GM21526 (cell line): ENCODE results near the gene TOB1.

Experiments
- ATAC-seq: cut with Tn5 transposase; IDR thresholded peaks from one replicate; pipeline ENCODE4 v1.9.1; 2021; ENCODE audit warnings: moderate library complexity; ENCODE audit not compliant: unreplicated experiment, low FRiP score

Gene TOB1

DNA sequence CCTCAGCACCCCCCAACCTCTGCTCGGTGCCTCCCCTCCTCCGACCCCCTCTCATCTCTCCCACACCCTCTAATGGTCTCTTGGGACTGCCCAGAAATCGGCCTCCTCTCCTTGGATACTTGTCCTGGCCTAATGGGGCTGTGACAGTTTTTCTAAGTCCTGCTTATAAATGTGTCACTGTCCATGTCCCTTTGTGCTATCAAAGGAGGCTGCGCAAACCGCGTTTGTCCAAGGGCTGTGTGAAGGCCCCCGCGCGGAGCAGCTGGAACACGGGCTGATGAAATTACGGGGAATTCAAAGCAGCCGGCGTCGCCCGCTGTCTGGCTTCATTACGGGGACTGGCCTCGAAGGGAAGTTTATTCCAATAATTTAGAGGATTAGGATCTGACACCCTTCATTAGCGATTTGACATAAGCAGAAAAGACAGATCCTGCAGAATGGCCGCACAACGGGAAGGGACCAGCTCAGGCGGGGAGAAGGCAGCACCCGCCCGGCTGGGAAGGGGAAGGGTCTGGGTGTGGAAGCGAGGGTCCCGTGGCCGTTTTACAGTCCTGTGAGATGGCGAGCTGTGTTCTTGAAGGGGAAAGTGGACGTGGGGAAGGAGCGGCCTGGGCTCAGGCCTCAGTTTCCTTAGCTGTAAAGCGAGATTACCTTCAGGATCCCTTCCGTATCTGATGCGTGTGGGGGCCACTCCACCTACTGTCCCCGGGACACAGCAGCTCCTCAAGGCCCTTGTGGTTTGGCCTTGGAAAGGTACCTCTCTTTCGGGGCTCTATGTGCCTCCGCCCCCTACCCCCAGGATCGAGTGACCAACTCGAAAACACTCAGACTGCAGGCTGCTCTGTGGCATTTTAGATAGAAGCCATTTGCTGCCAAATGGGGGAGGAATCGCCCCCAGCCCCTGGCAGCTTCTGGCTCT is 32.4 kb downstream of the TOB1 start:
- ATAC-seq = no peak

DNA sequence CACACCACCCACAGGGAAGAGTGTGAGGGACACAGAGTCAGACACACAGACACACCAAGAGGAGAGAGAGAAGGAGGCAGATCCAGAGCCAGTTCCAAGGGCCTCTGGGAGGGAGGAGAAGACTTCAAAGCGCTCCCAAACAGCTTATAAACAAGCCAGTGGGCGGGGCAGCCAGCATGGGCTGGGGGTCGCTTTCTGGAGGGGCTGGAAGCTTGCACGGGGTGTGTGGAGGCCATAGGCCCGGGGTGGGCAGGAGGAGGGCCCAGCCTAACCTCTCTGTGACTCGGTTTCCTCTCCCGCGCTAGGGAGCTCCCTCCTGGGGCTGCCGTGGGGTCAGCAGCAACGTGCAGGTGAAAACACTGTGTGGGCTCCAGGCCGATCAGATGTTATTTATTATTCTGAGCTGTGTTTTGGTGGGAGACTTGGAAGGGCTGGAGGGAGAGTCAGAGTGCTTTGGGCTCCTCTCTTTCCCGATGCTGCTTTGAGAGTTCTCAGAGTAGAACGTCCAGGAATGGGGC is 33.2 kb downstream of the TOB1 start:
- ATAC-seq = no peak

DNA sequence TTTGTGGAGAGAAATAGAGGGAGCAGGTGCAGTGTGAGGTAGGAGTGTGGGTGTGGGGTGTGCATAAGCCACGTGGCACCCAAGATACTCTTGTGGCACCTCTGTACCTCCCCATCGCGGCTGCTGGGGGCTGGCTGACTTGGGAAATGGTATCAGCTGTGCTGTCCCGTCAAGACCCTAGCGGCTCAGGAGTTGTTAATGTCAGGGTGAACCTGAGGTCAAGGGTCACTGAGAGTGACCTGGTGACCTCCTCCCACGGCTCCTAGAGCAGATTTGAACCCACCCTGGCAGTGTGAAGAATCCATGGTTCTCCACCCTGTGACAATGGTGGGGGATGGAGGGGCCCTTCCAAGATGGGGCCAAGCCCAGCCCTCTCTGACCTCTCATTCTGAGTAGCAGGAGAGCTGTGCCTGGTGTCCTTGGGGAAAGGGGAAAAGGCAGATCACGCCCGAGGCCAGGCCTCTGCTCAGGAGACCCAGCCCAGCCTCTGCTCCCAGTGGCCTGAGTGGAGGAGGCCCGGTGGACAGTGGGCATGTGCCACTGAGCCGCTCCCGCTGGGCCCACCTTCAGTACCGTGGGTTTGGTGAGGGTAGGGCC is 33.8 kb downstream of the TOB1 start:
- no peak for ATAC-seq

DNA sequence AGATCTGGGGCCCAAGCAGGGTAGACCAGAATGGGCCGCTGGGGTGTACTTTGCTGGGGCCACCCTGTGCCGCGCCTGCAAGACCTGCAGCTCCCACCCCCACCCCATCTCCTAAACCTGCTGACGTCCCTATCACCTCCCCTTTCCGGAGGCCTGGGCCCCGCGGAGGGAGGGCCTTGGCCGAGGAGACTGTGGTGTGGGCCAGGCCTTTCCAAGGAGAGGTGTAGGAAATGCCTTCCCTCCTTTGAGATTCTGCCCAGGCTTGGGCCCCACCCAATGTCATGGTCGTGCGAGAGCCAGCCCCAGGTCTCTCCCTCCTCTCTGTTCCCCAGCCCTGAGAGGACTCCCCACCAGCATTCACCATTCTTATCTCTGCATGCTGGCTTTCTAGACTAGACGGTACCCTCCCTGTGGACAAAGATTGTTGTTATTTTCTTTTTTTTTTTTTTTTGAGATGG is 34.7 kb downstream of the TOB1 start:
- no peak for ATAC-seq

DNA sequence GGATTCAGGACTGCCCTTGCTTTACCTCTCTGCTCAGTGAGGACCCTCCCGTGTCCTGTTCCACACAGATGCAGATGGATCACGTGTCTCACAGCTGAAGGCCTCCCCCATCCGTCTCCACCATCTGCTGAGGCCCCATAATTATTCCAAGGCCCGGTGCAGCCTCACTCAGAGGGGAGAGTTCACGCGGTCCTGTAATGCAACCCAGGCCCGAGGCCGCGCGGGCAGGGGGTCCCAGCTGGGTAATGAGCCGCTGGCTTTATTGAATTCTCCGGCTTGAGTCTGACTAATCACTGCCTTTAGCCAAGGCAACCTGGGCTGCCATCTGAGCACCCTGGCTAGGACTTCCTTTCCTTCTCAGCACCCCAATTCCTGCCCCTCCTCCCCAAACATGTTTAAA is 35.2 kb downstream of the TOB1 start:
- ATAC-seq = no peak

DNA sequence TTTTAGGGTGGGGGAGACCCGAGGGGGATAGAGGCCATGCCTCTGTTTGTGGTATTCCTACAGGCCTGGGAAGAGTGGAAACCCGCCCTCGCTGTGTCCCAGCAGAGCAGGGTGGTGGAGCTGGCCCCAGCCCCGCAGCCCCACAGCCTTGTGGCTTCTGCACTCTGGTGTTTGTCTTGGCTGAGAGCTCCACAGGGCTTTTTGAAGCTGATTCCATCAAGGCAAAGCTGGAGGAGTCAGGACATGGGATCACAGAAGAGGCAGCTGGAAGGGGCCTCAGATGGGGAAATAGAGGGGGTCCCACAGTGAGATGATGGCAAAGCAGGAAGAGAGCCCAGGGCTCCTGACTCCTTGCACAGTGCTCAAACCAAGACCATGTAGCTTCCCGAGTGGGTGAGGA is 35.8 kb downstream of the TOB1 start:
- ATAC-seq = no peak

DNA sequence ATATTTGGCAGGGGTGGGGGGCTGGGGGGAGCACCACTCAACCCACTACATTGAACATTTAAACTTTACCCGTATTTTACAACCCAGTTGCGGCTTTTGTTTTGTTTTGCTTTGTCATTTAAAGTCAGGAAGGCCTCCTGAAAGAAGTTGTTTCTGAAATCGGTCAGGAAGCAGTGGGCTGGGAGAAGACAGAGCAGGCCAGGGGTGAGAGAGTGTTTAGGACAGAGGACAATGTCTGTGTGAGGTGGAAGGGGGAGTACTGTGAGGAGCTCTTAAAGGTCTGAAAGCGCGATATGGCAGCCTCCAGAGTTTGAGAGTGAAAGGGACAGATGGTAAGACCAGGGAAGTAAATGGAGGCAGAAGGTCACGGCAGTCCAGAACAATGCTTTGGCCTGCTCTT is 36.8 kb downstream of the TOB1 start:
- no peak for ATAC-seq

DNA sequence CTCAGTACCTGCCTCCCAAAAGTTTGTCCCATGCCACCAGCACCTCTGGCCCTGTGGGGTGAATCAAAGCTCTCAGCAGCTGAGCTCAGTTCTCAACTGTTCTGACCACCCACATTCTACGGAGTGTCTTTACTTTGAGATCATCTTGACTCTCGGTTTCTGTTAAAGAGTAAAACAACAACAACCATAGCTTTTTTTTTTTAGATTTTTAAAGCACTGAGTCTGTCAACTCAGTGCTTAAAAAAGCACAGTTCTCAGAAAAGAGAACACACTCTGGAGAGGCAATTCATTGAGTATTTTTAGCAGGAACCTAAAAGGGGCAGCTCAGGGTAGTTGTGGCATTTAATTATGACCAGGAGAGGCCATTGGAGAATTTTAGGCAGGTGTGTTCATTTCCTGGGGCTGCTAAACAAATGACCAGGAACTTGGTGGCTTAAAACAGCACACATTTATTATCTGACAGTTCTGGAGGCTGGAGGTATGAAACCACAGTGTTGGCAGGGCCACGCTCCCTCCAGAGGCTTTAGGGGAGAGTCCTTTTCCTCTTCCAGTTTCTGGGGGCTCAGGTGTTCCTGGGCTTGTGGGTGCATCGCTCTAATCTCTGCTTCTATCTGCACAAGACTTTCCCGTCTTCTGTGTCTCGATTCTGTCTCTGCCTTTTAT is 37.5 kb downstream of the TOB1 start:
- ATAC-seq = peak; percentile 65

DNA sequence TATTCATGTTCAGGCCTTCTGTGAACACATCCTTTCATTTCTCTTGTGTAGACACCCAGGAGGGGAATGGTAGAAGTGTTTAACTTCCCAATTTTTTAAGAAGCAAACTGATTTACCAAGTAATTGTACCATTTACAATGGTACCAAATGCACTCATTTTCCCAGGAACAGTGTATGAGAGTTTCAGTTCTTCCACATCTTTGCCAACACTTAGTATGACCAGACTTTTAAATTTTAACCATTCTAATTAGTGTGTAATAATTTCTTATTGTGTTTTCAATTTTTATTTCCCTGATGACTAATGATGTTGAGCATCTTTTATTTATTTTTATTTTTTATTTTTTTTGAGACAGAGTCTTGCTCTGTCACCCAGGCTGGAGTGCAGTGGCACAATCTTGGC is 41.0 kb downstream of the TOB1 start:
- no peak for ATAC-seq

DNA sequence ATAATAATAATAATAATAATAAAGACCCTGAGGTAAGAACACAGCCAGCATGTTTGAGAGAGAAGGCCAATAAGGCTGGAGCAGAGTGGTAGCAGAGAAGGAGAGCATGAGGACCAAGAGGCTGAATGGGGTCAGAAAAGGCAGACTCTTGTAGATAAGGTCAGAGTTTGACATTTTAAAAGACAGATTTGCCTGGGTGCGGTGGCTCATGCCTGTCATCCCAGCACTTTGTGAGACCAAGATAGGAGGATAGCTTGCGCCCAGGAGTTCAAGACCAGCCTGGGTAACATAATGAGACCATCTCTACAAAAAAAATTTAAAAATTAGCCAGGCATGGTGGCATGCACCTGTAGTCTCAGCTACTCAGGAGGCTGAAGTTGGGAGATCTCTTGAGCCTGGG is 41.7 kb downstream of the TOB1 start:
- ATAC-seq = no peak

DNA sequence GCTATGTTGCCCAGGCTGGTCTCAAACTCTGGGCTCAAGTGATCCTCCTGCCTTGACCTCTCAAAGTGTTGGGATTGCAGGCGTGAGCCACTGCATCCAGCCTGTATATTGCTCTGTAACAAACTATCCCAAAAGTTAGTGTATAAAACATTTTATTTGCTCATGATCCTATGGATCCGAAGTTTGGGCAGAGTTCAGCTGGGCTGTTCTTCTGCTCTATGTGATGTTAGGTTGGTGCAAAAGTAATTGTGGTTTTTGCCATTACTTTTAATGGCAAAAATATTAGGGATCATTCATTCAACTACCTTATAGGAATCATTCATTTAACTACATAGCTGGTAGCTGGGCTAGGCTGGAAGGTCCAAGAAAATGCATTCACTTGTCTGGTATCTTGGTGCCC is 43.6 kb downstream of the TOB1 start:
- no peak for ATAC-seq

DNA sequence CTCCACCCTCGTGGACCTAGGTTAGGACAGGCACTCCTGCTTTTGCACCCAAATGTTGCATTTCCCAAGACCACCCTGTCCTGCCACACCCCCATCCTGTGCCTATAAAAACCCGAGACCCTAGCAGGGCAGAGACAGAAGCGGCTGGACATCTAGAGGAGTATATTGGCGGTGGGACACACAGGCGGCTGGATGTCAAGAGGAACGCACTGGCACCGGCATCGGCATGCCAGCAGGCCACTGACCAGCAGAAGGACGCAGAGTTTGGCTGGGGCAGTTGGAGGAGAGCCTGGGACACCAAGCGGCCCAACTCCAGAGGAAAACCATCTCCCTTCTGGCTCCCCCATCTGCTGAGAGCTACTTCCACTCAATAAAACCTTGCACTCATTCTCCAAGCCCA is 45.5 kb downstream of the TOB1 start:
- ATAC-seq = no peak

DNA sequence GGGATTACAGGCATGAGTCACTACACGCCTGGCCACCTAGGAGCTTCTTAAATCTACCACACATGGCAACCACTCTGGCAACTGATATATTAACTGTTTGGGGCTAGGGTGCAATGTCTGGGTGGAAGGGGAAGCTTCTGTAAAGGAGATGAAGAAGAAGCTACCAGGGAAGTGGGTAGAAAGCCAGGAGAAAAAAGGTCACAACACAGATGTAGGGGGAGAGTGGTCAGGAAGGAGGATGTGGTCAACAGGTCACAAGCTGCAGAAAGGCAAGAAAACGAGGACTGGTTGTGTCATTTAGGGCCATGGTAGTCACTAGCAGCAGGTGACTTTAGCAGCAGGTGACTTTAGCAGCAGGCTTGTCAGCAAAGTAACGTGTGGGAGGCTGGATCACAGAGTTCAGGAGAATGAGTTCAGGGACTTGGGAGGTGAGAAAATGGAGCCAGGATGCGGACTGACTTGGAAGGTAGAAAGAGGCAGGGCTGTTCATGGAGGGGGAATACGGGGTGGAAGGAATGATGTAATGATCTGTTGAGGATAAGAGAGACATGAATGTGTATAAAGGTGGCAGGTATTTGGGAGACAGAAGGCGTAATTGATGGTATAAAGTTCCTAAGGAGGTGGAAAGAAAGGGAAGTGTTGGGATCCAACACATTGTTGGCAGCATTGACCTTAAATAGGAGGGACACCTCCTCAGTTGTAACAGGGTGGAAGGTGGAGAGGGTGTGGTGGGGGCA is 47.1 kb downstream of the TOB1 start:
- ATAC-seq = no peak

DNA sequence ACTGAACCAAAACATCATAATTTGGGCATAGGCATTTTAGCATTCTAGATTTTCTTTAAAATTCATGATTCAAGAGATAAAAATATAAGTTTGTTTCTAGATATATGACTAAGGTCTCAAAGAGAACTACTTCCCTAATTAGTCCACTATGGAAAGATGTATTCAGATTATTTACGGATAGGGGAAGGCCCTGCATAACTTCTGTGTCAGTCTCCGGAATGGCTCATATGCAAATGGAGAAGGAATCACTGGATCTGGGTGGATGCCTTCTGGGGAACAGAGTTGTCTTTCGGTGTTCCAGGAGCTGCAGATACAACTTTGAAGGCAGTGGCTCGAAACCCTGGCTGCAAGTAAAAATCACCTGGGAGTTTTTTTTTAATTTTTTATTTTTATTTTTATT is 47.9 kb downstream of the TOB1 start:
- ATAC-seq = no peak

DNA sequence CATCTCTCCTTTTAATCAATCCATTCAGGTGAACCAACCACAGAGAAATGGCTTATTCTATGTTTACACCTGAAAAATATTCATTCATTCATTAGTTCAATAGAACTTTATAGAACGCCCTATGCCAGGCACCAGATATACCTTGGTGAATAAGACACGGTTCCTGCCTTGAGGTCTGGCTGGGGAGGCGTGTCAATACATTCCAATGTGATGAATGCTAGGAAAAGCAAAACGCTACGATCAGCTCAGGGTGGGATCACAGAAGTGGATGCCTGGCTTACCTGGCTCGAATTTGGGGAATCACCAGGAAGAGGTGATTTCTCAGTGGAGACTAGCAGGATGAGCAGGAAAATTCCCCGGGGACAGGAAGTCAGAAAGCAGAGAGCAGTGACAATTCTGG is 48.3 kb downstream of the TOB1 start:
- ATAC-seq = no peak

DNA sequence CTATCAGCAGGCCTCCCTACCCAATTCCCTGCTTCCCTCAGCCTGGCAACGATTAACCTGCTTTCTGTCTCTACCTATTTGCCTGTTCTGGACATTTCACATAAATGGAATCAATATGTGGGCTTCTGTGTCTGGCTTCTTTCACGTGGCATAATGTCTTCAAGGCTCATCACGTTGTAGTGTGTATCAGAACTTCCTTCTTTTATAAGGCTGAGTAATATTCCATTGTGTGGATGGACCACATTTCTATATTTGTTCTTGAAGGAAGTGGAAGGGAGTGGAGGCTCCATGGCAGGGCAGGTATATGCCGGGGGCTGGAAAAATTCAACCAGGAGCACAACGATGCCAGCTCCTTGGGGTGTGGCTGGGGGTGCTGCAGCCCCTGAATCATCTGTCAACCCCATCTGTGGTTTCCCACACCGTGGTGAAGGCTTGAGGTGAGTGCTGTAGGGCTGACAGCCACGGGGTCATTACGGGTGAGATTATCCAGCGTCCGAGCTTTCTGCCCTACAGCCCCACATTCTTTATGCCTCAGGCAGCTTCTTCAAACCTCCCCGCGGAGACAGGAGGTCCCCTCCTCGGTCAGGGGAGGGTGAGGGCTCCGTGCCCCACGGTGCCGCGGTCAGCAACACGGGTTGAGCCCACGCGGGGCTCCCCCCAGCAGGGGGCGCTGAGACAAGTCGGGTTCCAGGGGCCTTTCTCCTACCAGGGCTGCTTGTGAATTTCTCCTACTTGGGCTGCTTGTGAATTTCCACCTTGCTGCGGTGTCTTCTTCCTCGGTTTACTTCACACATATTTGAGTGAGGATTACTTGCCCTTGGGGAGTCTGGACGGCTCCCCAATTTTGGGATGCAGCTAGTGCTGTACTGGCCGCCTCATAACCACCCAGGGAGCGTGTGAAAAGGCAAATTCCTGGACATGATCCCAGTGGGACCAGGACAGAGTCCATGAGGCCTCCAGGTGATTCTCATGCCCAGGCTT is 49.1 kb downstream of the TOB1 start:
- no peak for ATAC-seq

DNA sequence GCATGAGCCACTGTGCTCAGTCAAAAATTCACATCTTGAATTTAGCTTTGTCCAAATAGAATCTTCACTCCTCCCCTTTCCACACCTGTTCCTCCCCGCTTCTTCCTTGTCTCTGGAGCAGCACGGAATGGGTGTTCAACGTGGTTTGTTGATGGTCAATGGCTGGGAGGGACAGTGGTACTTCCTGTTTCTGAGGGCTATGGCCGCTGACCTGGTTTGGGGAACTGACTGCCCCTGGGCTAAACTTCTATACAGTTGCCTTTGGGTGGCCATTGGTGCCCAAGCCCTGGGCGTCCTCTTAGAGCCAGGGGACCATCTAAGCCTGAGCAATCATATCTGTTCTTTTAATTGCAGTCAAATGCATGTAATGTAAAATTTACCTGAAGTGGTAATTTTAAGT is 49.9 kb downstream of the TOB1 start:
- ATAC-seq = no peak

DNA sequence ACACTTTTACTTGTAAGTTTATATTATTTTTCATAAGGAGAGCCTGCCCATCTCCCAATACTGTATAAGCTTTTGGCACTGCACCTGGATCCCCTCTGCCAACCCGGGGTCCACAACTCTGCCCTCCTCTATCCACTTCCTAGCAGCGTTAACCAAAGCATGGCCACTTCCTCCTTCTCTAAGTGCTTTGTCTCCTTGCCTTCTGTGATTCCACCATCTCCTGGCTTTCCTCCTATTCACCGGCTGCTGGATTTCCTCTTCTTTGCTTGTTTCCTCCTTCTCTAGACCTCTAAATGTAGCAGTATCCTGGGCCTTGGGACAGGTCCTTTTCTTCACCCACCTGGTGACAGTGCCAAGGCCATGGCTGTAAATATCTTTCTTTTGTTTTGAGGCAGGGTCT is 50.8 kb downstream of the TOB1 start:
- ATAC-seq = no peak

DNA sequence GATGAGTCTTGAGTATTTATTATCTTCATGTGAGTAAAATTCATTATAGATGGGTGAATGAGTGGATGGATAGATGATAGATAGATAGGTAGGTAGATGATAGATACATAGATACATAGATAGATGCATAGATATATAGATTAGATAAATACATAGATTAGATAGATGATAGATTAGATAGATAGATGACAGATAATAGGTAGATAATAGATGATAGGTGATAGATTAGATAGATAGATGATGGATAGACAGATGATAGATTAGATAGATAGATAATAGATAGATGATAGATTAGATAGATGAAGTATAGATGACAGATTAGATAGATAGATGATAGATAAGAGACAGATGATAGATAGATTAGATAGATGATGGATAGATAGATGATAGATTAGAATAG is 52.6 kb downstream of the TOB1 start:
- ATAC-seq = no peak
